Measurements from ENCODE around the gene L1CAM. TPM values are rescaled to one million over a fixed set of nuclear protein-coding genes. Genes with fewer than 3 reads are reported as not detected.
A peak's percentile ranks its signal among the peaks of the same experiment; 100 is the strongest.

The L1CAM gene
- total and polyA plus RNA-seq, 9 of the 15 experiments (the other 6 are each of a cell fraction or from before 2014, with no cell fraction given) = 0.09 to 0.86 (median 0.26) TPM; not detected in 3

DNA sequence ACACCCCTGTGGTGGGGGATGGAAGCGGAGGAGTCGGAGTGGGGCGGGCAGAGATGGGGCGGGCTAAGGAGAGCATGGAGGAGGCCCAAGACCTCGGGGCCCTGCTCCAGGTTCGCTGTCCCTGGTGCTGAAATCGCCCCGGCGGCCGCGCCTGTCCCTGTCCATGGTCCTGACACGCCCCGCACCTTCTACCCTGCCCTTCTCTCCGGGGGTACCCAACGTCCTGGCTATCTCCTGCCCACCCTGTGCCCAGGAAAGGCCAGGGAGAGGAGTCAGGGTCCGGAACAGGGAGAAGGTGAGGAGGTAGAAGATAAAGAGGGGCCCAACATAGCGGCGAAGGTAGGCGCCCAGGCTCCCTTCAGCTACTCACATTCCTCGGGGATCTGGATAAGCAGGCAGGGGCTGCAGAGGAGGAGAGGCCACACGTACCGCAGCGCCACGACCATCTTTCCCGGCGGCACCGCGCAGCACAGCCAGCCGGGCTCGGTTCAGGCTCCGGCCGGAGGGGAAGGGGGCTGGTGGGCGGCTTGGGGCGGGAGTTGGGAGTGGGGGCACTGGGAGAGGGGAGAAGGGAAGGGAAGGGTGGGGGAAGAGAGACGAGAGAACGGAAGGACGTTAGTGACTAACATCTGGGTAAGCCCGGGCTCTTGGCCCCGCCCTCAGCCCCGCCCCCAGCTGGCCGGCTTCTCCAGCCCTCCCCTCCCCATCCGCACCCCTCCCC lies 10.4 kb downstream of the L1CAM start (continued):
- TF ChIP-seq ELK3 (CRISPR knock-in tag; IDR thresholded peaks at IDR 0.05) (no peak), BDP1 (IDR thresholded peaks at IDR 0.05; ENCODE audit: insufficient read depth, insufficient read length) (no peak), FOXJ2 (tag; IDR thresholded peaks at IDR 0.05) (0 out of 2 replicates have a peak, but pooled peaks have one; percentile 46), PRMT5 (CRISPR knock-in tag; IDR thresholded peaks at IDR 0.05) (peak; percentile 99), TEAD4 (IDR thresholded peaks at IDR 0.05; ENCODE audit: low read length) (0 out of 2 replicates have a peak, but pooled peaks have one; percentile 13), TEAD4 (CRISPR knock-in tag; IDR thresholded peaks at IDR 0.05; ENCODE audit: borderline replicate concordance) (peak; percentile 98), SRSF7 (optimal IDR thresholded peaks at IDR 0.05; ENCODE audit: low read depth, low read length) (no peak), LARP7 (IDR thresholded peaks at IDR 0.05) (no peak), SP1 (CRISPR knock-in tag; IDR thresholded peaks at IDR 0.05) (peak; percentile 86), ZNF175 (CRISPR knock-in tag; IDR thresholded peaks at IDR 0.05; ENCODE audit: low read depth) (peak; percentile 80), ZNF707 (CRISPR knock-in tag; conservative IDR thresholded peaks at IDR 0.05) (no peak), ZNF398 (CRISPR knock-in tag; IDR thresholded peaks at IDR 0.05) (no peak), ZBTB17 (CRISPR knock-in tag; IDR thresholded peaks at IDR 0.05) (no peak), ZNF143 (CRISPR knock-in tag; IDR thresholded peaks at IDR 0.05) (peak; percentile 62; the same call in 1 of the 2 replicates), ZNF639 (CRISPR knock-in tag; conservative IDR thresholded peaks at IDR 0.05 in 1 of 2, IDR thresholded peaks at IDR 0.05 in 1 of 2) (peak; percentile 79 to 98), MCM5 (IDR thresholded peaks at IDR 0.05; ENCODE audit: low read depth) (no peak), ELF2 (CRISPR knock-in tag; IDR thresholded peaks at IDR 0.05) (no peak), HDAC1 (IDR thresholded peaks at IDR 0.05) (peak in 1 of 2 experiments; percentile 97; a peak in 2 of 4 replicates), XRCC4 (IDR thresholded peaks at IDR 0.05; ENCODE audit: extremely low read depth, insufficient read depth, insufficient read length) (no peak), ZBTB1 (CRISPR knock-in tag; IDR thresholded peaks at IDR 0.05; ENCODE audit: borderline replicate concordance, low read depth) (peak; percentile 95), PCBP1 (IDR thresholded peaks at IDR 0.05; ENCODE audit: low read depth, low read length, poor library complexity, severe bottlenecking) (no peak), XRCC5 (IDR thresholded peaks at IDR 0.05; ENCODE audit: low read depth, low read length) (0 out of 2 replicates have a peak, but pooled peaks have one; percentile 56)
- TF ChIP-seq, protein P1, sequence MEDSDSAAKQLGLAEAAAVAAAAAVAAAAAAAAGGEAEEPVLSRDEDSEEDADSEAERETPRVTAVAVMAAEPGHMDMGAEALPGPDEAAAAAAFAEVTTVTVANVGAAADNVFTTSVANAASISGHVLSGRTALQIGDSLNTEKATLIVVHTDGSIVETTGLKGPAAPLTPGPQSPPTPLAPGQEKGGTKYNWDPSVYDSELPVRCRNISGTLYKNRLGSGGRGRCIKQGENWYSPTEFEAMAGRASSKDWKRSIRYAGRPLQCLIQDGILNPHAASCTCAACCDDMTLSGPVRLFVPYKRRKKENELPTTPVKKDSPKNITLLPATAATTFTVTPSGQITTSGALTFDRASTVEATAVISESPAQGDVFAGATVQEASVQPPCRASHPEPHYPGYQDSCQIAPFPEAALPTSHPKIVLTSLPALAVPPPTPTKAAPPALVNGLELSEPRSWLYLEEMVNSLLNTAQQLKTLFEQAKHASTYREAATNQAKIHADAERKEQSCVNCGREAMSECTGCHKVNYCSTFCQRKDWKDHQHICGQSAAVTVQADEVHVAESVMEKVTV (CRISPR knock-in tag; IDR thresholded peaks at IDR 0.05) = no peak

All from K562 (cell line).